Left lung (tissue), 10 donors: Measurements from ENCODE around the gene TCF7L1. TPM values are rescaled to one million over a fixed set of nuclear protein-coding genes. Genes with fewer than 3 reads are reported as not detected.

Experiments used
- ATAC-seq: fragments of 200-7000 bp; cut with Tn5 transposase; one replicate; pipeline ENCODE4 v1.9.1; 2020; ENCODE audit warnings: moderate library complexity
- DNase-seq, 4 donors: peaks; one replicate each; pipeline ENCODE4 v3.0.0-alpha.2; 2013 to 2020
- H3K27ac ChIP-seq, 2 donors: fragments of 200-600 bp; sonication (generic) in 1 of 2; one replicate each; pipeline versions ENCODE4 v1.5.0 to v1.8.0; 2020 to 2021
- H3K27me3 ChIP-seq, 2 donors: fragments of 200-600 bp; sonication (generic) in 1 of 2; one replicate each; pipeline versions ENCODE4 v1.5.0 to v1.8.0; 2020 to 2021
- H3K36me3 ChIP-seq, 2 donors: fragments of 200-600 bp; sonication (generic) in 1 of 2; one replicate each; pipeline versions ENCODE4 v1.5.0 to v1.8.0; 2020 to 2021
- H3K4me1 ChIP-seq, 2 donors: fragments of 200-600 bp; one replicate each; pipeline ENCODE4 v1.8.0; 2021
- H3K4me3 ChIP-seq, 2 donors: fragments of 200-600 bp; sonication (generic) in 1 of 2; one replicate each; pipeline versions ENCODE4 v1.5.0 to v1.8.0; 2020 to 2021; ENCODE audit warnings: mild to moderate bottlenecking in 1 of 2
- H3K9me3 ChIP-seq, 2 donors: fragments of 200-600 bp; sonication (generic) in 1 of 2; one replicate each; pipeline versions ENCODE4 v1.5.0 to v1.8.0; 2020 to 2021
- intact Hi-C, 2 donors: fragments of 100-400 bp; cut with DNase I; formaldehyde crosslinking; loops; one replicate each; pipeline versions ENCODE4 v1.11.2 to v1.14.2; 2022
- polyA plus RNA-seq, 6 donors: library from polyadenylated mRNA; unstranded; fragments of 120-200 nt; gene quantifications; one replicate each; pipeline ENCODE4 v1.2.1, GENCODE V29; 2013; ENCODE audit not compliant: insufficient read length in 6 of 6
- total RNA-seq, 2 donors: library from RNA; stranded (reverse); fragmentation: NEBNext Ultra II Directional; extraction: Animal tissue kit (Norgen Biotek cat#: 25700); gene quantifications; one replicate each; pipeline ENCODE4 v1.2.1, GENCODE V29; 2021
- TF ChIP-seq, protein P1 (sequence below), 2 donors: fragments of 200-600 bp; sonication (generic) in 1 of 2; IDR thresholded peaks; one replicate each; pipeline versions ENCODE4 v1.5.0 to v1.8.0; 2021; ENCODE audit warnings: antibody characterized with exemption in 2 of 2
- donor health status: DM: no; HTN: yes; CAD: no.
- donor health status: DM: no; HTN: no; CAD: no.

TCF7L1 gene
- total and polyA plus RNA-seq, 8 donors: 16.4 to 63.9 (median 57.5) TPM

DNA sequence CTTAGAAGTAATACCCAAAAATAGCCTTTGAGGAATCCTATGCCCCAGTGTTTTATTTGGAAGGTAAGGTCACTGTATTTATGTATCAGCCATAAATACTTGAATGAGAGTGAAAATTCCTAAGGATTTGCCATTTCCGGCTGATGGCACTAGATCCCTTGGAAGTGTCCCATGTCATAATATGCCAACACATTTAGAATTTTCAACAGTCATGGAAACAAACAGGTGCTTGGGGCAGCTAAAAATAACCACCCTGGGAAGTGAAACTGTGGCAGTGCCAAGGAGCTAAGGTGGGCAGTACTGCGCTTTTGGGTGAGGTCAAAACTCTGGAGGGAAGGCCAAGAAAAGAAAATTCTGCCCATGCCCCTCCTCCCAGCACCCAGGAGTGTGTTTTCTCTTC lies 80.2 kb downstream of the TCF7L1 start:
- Histone ChIP-seq H3K27me3 (no peaks in the 10 kb centered on the region), H3K27ac (no peak overlapping the region), H3K9me3 (no peaks in the 10 kb centered on the region), H3K4me1 (peaks cover 0 to 4% of the 10 kb centered on the region in 2 donors), H3K4me3 (no peak overlapping the region), H3K36me3 (no peaks in the 10 kb centered on the region)
- no peak for DNase-seq
- TF ChIP-seq, protein P1, sequence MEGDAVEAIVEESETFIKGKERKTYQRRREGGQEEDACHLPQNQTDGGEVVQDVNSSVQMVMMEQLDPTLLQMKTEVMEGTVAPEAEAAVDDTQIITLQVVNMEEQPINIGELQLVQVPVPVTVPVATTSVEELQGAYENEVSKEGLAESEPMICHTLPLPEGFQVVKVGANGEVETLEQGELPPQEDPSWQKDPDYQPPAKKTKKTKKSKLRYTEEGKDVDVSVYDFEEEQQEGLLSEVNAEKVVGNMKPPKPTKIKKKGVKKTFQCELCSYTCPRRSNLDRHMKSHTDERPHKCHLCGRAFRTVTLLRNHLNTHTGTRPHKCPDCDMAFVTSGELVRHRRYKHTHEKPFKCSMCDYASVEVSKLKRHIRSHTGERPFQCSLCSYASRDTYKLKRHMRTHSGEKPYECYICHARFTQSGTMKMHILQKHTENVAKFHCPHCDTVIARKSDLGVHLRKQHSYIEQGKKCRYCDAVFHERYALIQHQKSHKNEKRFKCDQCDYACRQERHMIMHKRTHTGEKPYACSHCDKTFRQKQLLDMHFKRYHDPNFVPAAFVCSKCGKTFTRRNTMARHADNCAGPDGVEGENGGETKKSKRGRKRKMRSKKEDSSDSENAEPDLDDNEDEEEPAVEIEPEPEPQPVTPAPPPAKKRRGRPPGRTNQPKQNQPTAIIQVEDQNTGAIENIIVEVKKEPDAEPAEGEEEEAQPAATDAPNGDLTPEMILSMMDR (IDR thresholded peaks at IDR 0.05): no peak
- intact Hi-C loops: no loop called here
- no peak for ATAC-seq

DNA sequence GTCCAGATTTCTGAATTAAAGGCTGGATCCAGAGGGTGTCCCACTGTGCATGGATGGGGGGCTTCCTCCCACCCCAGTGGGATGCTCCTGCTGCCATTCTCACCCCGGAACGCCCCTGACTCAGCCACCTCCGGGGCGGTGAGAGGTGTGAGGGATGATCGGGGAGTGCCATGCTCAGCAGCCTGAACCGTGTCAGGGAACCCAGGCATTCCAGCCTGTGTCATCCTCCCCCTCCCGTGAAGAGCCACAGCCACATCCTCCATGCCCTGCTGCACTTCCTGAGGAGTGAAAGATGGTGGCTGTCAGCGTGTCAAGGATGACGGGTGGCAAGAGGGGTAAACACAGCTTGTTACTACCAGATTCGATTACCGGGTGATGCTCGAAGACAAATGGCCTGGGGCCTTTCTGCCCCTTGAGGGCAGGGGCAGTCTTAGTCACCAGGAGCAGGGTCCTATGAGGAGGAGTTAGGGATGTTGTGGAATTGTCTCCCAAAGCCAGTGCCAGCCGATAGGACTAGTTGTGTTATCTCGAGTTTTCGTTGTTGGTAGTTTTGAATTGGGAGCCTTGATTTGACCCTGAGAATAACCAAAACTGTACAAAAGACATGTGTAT lies 80.8 kb downstream of the TCF7L1 start:
- intact Hi-C loops: no loop called here
- DNase-seq: no peak

DNA sequence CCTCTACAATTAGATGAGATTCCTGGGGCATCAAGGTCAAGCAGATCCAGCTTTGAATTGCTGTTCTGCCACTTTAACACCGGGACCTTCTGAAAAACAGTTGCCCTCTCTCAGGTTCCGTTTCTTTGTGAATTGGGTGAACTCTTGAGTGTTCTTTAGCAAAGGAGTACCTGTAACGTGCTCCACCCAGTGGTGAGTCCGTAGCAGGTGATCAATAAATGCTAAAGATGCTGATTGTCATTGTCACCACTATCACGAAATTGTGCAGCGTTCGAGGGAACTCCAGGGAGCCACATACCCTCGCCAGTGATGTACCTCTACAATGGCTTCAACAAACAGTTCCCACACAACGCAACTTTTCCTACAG lies 81.9 kb downstream of the TCF7L1 start:
- DNase-seq: no peak
- ATAC-seq: no peak
- TF ChIP-seq, protein P1 (IDR thresholded peaks at IDR 0.05): no peak
- H3K27ac ChIP-seq: no peak overlapping the region
- H3K9me3 ChIP-seq: no peaks in the 10 kb centered on the region
- H3K4me3 ChIP-seq: no peak overlapping the region
- H3K36me3 ChIP-seq: no peaks in the 10 kb centered on the region
- H3K27me3 ChIP-seq: no peaks in the 10 kb centered on the region
- intact Hi-C loops: no loop called here
- H3K4me1 ChIP-seq: peaks cover 0 to 4% of the 10 kb centered on the region in 2 donors

More for the DNA sequence above, 80.8 kb downstream of the TCF7L1 start:
- Histone ChIP-seq H3K9me3 (no peaks in the 10 kb centered on the region), H3K4me3 (no peak overlapping the region), H3K36me3 (no peaks in the 10 kb centered on the region), H3K27me3 (no peaks in the 10 kb centered on the region), H3K27ac (no peak overlapping the region), H3K4me1 (peaks cover 0 to 4% of the 10 kb centered on the region in 2 donors)
- TF ChIP-seq, protein P1 (IDR thresholded peaks at IDR 0.05): no peak
- ATAC-seq: no peak

DNA sequence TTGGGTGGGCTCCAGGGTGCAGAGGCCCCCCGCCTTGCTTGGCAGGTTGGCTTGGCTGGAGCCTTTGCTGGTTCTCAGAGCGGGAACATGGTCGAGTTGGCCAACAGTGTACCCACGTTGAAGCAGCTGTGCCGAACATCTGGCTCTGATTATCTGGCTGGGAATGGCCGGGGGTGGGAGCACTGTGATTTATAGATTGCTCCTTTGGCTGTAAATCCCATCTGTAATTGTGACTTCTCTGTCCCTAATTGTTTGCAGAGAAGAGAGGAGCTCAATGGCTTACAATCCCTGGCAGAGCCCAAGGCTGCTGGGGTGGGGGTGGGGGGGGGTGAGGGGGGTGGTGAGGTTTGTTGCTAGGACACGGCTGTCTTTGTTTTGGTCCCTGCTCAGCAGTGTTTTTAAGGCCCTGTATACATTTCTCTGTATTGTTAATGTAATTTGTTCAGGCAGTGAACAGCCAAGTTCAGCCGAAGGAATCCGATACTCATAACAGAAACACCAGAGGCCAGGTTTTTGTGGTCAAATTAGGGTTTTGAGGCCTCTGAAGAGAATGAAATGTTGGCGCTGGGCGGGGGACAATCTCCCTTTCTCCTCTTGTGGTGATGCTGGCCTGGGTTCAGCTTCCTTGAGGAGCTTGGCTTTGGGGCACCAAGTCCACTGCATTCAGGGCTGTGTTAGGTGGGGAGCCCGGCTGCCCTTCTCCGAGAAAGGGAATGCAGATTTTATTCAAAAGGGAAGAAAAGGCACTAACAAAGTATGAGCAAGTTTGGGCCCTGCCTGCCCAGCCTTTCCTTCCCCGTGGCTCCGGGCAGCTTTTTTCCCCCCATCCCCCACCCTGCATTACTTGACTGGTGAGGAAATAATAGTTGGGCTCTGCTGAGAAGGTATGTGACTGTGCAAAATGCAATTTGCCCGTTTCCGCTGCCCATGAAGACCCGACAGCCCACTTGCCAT lies 82.5 kb downstream of the TCF7L1 start:
- H3K27me3 ChIP-seq: no peaks in the 10 kb centered on the region
- H3K9me3 ChIP-seq: no peaks in the 10 kb centered on the region
- H3K4me1 ChIP-seq: peaks cover 0 to 4% of the 10 kb centered on the region in 2 donors
- H3K27ac ChIP-seq: peak overlapping the region; percentile 23 to 26
- no peak overlapping the region for H3K4me3 ChIP-seq
- intact Hi-C loops: no loop called here
- TF ChIP-seq, protein P1 (IDR thresholded peaks at IDR 0.05): no peak
- ATAC-seq: peak; percentile 60
- H3K36me3 ChIP-seq: no peaks in the 10 kb centered on the region
- peak in 2 of 4 donors; percentile 57 to 76 for DNase-seq

DNA sequence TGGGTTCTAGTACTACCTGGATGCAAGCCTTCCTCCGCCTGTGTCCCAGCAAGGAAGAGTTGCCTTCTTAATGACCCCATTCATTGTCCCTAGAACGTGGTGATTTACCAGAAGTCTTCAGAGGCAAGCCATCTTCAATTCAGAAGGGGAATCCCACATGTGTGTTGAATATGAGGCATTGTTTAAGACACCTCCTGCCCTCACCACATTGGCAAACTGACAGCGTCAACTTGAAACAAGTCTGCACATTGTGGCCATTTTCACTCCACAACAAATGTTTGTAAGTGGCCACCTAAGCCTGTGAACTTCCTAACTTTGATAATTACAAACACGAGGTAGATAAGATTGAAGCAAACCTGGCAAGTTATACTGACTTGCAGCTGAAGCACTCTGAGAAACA lies 83.7 kb downstream of the TCF7L1 start:
- intact Hi-C loops: no loop called here
- no peak for ATAC-seq

More for the DNA sequence above, 83.7 kb downstream of the TCF7L1 start:
- Histone ChIP-seq H3K9me3 (no peaks in the 10 kb centered on the region), H3K36me3 (no peaks in the 10 kb centered on the region), H3K4me1 (peaks cover 0 to 4% of the 10 kb centered on the region in 2 donors), H3K4me3 (no peak overlapping the region), H3K27ac (no peak overlapping the region), H3K27me3 (no peaks in the 10 kb centered on the region)
- no peak for DNase-seq
- TF ChIP-seq, protein P1 (IDR thresholded peaks at IDR 0.05): no peak
